ENCODE data around the gene TMEM132E. TPM values are rescaled to one million over a fixed set of nuclear protein-coding genes. Genes with fewer than 3 reads are reported as not detected.

The TMEM132E gene
- total RNA-seq, 1 experiment from 2014 or later = 0.07 TPM

GRCh38 chr17:34586346-34586846 is 7.0 kb downstream of the TMEM132E start:
- in situ Hi-C loops (cut with HindIII; ENCODE audit: low pct_unique_long_range_greater_than_20kb, low sequenced_read_pairs) = no loop called here
- no peak for DNase-seq (ENCODE audit: low read depth)

- DNase-seq (ENCODE audit: low read depth) = no peak
- in situ Hi-C loops (cut with HindIII; ENCODE audit: low pct_unique_long_range_greater_than_20kb, low sequenced_read_pairs) = no loop called here
Observed at GRCh38 chr17:34588266-34588665, 8.9 kb downstream of the TMEM132E start.

- in situ Hi-C loops (cut with HindIII; ENCODE audit: low pct_unique_long_range_greater_than_20kb, low sequenced_read_pairs) = no loop called here
- no peak for DNase-seq (ENCODE audit: low read depth)
Observed at GRCh38 chr17:34589120-34589965, 10.0 kb downstream of the TMEM132E start.

- no peak for DNase-seq (ENCODE audit: low read depth)
- in situ Hi-C loops (cut with HindIII; ENCODE audit: low pct_unique_long_range_greater_than_20kb, low sequenced_read_pairs) = no loop called here
Observed at GRCh38 chr17:34592002-34592401, 12.6 kb downstream of the TMEM132E start.

DNA sequence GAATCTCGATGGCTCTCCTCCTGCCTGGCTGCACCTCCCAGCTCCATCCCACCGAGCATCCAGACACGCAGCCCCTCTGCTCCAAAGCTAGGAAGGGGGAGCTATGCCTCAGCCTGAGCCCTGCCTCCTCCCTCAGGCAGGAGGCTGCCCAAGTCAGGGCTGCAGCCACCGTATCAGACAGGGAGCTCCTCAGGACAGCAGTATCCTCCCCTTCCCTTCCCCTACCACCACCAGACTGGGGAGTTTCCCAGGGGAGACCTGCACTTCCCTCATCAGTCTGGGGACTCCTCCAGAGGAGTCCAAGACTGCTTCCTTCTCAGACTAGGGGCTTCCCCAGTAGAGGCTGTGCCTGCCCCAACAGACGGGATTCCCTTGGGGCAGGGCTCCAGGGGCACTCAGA is 17.5 kb downstream of the TMEM132E start:
- in situ Hi-C loops (cut with HindIII; ENCODE audit: low pct_unique_long_range_greater_than_20kb, low sequenced_read_pairs) = no loop called here

DNA sequence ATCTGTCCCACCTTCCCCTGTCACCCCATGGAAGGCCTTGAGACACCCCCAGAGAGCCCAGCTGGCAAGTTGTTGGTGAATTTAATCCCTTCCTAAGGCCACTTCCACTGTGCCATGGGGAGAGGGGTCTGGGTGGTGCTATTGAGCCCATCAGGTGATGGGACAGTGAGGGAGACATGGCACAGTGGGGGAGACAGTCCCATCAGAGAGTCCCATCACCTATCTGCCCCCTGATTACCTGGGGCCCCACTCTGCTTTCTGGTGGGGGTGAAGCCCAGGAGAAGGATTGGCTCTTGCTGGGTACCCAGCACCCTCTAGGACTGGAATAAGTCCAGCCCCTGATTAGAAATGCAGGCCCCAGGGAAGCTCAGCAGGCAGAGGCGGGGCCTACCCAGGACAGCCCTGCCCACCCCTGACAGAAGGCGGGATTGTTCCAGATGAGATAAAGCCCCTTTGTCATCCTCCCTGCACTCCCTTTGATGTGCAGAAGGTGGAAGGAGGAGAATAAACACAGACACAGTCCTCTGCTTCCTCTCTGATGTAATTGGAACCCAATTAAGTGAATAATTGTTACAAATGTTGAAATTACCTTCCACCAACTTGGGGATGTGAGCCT is 18.9 kb downstream of the TMEM132E start:
- peak; percentile 23 for DNase-seq (ENCODE audit: low read depth)
- in situ Hi-C loops (cut with HindIII; ENCODE audit: low pct_unique_long_range_greater_than_20kb, low sequenced_read_pairs) = no loop called here

More for the DNA sequence above, 17.5 kb downstream of the TMEM132E start:
- no peak for DNase-seq (ENCODE audit: low read depth)

- no peak for DNase-seq (ENCODE audit: low read depth)
- in situ Hi-C loops (cut with HindIII; ENCODE audit: low pct_unique_long_range_greater_than_20kb, low sequenced_read_pairs) = no loop called here
Observed at GRCh38 chr17:34601416-34601815, 22.0 kb downstream of the TMEM132E start.

DNA sequence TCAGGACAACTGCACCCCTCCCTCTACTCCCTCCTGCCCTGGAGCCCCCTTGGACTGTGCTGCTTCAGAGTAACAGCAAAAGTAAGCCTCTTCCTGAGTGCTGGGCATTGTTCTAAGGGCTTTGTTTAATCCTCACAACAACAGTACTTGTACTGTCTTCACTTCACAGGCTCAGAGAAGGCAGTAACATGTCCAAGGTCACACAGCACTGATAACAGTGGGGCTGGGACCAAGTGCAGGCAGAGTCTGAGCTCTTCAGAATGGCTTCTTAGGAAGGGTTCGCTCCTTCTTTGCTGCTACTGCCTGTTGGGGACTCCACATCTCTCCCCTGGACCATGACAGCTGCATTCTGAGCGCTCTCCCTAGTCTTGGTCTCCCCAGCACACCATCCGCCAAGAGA is 24.6 kb downstream of the TMEM132E start:
- no peak for DNase-seq (ENCODE audit: low read depth)
- in situ Hi-C loops (cut with HindIII; ENCODE audit: low pct_unique_long_range_greater_than_20kb, low sequenced_read_pairs) = no loop called here

- DNase-seq (ENCODE audit: low read depth) = no peak
- in situ Hi-C loops (cut with HindIII; ENCODE audit: low pct_unique_long_range_greater_than_20kb, low sequenced_read_pairs) = no loop called here
Observed at GRCh38 chr17:34606763-34607162, 27.4 kb downstream of the TMEM132E start.

- no peak for DNase-seq (ENCODE audit: low read depth)
- in situ Hi-C loops (cut with HindIII; ENCODE audit: low pct_unique_long_range_greater_than_20kb, low sequenced_read_pairs) = no loop called here
Observed at GRCh38 chr17:34607917-34608316, 28.5 kb downstream of the TMEM132E start.

GRCh38 chr17:34609210-34609609 is 29.8 kb downstream of the TMEM132E start:
- DNase-seq (ENCODE audit: low read depth) = no peak
- in situ Hi-C loops (cut with HindIII; ENCODE audit: low pct_unique_long_range_greater_than_20kb, low sequenced_read_pairs) = no loop called here

GRCh38 chr17:34610039-34610438 is 30.7 kb downstream of the TMEM132E start:
- no peak for DNase-seq (ENCODE audit: low read depth)
- in situ Hi-C loops (cut with HindIII; ENCODE audit: low pct_unique_long_range_greater_than_20kb, low sequenced_read_pairs) = no loop called here

GRCh38 chr17:34610506-34610905 is 31.1 kb downstream of the TMEM132E start:
- no peak for DNase-seq (ENCODE audit: low read depth)
- in situ Hi-C loops (cut with HindIII; ENCODE audit: low pct_unique_long_range_greater_than_20kb, low sequenced_read_pairs) = no loop called here

- no peak for DNase-seq (ENCODE audit: low read depth)
- in situ Hi-C loops (cut with HindIII; ENCODE audit: low pct_unique_long_range_greater_than_20kb, low sequenced_read_pairs) = no loop called here
Observed at GRCh38 chr17:34613064-34614019, 34.0 kb downstream of the TMEM132E start.

DNA sequence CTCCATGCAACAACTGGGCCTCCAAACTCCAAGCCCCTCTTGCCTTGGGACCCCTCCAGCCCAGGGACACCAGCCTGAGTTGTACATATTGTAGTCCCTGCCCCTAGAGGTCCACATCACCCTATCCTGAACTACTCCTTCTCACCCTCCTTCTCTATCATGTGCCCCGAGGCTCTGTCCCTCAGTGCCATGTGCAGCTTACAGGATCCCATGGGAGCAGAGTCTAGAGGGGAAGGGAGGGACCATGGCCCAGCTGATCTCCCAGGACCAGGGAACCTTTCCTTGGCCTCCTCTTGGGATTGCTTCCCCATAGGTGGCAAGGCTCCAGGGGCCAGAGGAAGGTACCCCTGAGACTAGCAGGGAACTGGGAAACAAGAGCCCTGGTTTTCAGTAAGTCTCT is 35.3 kb downstream of the TMEM132E start:
- DNase-seq (ENCODE audit: low read depth) = no peak
- in situ Hi-C loops (cut with HindIII; ENCODE audit: low pct_unique_long_range_greater_than_20kb, low sequenced_read_pairs) = no loop called here

DNA sequence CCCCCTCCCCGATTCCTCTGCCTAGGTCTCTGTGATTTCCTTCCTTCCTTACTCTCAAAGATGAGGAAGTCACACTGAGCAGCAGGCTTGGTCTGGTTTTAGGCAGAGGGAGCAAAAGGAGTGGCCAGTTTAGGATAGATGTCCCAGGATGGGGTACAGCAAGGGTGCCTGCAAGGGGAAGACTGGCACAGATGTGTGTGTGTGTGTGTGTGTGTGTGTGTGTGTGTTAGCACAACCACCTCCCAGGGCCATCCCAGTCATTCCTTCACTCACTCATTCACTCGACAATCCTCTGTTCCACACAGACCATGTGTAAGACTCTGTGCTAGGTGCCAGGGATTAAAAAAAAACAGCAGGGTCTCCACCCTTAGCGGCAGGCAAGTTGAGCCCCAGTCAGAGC is 35.9 kb downstream of the TMEM132E start:
- in situ Hi-C loops (cut with HindIII; ENCODE audit: low pct_unique_long_range_greater_than_20kb, low sequenced_read_pairs) = no loop called here
- DNase-seq (ENCODE audit: low read depth) = no peak

- DNase-seq (ENCODE audit: low read depth) = no peak
- in situ Hi-C loops (cut with HindIII; ENCODE audit: low pct_unique_long_range_greater_than_20kb, low sequenced_read_pairs) = no loop called here
Observed at GRCh38 chr17:34616148-34616547, 36.8 kb downstream of the TMEM132E start.

GRCh38 chr17:34617398-34617797 is 38.0 kb downstream of the TMEM132E start:
- no peak for DNase-seq (ENCODE audit: low read depth)
- in situ Hi-C loops (cut with HindIII; ENCODE audit: low pct_unique_long_range_greater_than_20kb, low sequenced_read_pairs) = no loop called here
